Measurements from ENCODE around the gene HOXD11. TPM values are rescaled to one million over a fixed set of nuclear protein-coding genes. Genes with fewer than 3 reads are reported as not detected.
A peak's percentile ranks its signal among the peaks of the same experiment; 100 is the strongest.

HOXD11 gene
- total and polyA plus RNA-seq, 2 experiments from 2014 or later = 28.4 to 30.0 TPM

- DNase-seq = peak; percentile 78
- no peaks in the 10 kb centered on the region for H4K20me1 ChIP-seq (ENCODE audit: insufficient read depth)
Measured at GRCh38 chr2:176118601-176119339, 11.7 kb downstream of the HOXD11 start.

DNA sequence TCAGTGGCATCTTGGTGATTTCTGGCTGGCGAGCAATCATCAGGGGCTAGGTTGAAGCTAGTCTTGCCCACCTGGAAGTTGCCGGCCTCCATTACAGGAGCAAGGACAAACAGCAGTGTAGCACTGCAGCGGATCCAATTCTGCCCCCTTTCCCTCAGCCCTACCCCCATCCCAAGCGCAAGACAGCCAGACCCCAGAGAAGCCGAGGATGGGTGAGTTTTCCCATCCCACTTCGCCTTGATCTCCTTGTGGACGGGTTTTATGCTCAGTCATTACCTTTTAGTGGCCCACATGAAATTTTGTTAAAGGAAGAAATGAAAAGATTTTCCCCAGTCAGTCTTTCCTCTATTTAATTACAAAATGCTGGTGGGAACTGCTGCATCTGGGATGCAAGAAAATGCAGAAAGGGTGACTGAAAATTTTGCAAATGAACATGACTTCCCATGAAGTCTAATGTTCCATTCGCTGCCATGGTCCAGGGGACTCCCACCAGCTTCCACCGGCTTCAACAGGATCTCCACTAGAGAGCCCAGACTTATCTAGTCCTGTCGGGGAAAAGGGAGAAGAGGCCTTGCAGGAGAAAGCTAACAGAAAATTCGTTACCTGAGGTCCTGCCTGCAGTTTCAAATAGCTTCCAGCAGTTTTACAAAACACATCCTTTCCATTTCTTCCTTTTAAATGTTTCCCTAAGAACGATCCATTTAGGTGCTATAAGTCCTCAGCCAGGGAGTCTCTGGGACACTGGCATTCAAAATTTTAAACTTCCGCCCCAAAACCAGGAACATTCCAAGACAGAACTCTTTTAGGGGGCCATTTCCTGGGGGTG lies 13.5 kb downstream of the HOXD11 start:
- in situ Hi-C loops (cut with MboI) = loop anchor here (10.0 to 25.0 kb wide), 2 partner anchors 704 to 1617 kb away; no protein-coding TSS in a partner anchor
- 93 to 94% methylated on average over 13 of the region's 13 CpGs for WGBS, 2 experiments (ENCODE audit: low coverage in 1 of 2, low lambda C conversion rate in 2 of 2, missing lambda C conversion rate in 2 of 2)
- Histone ChIP-seq H3K4me1 (ENCODE audit: insufficient read depth) (no peaks in the 10 kb centered on the region), H3K4me3 (no peak overlapping the region), H3K27me3 (replicated peaks; ENCODE audit: insufficient read depth) (no peaks in the 10 kb centered on the region), H3K9ac (no peak overlapping the region), H2AFZ (no peak overlapping the region), H3F3A (ENCODE audit: insufficient read depth) (peaks cover 11% of the 10 kb centered on the region), H3K79me2 (ENCODE audit: insufficient read depth) (peaks cover 81% of the 10 kb centered on the region), H3K9me2 (ENCODE audit: insufficient read depth) (no peaks in the 10 kb centered on the region), H4K20me1 (ENCODE audit: insufficient read depth) (no peaks in the 10 kb centered on the region), H3K9me3 (ENCODE audit: low read depth) (no peaks in the 10 kb centered on the region), H3K27ac (no peak overlapping the region), H3K36me3 (ENCODE audit: low read depth) (peaks cover 10% of the 10 kb centered on the region; the same call in 1 of the 2 replicates), H3K4me2 (ENCODE audit: unreplicated experiment) (no peak overlapping the region)
- TF ChIP-seq EZH2 (IDR thresholded peaks at IDR 0.05; ENCODE audit: insufficient read depth, poor library complexity, severe bottlenecking) (no peak), EZH2phosphoT487 (IDR thresholded peaks at IDR 0.05; ENCODE audit: insufficient read depth, low read depth) (no peak)
- no peak for DNase-seq

More at GRCh38 chr2:176118601-176119339, 11.7 kb downstream of the HOXD11 start:
- peaks cover 10% of the 10 kb centered on the region; the same call in 1 of the 2 replicates for H3K36me3 ChIP-seq (ENCODE audit: low read depth)
- H3K79me2 ChIP-seq (ENCODE audit: insufficient read depth) = peaks cover 91% of the 10 kb centered on the region
- peak overlapping the region; percentile 4; the same call in 1 of the 2 replicates for H3K27ac ChIP-seq
- in situ Hi-C loops (cut with MboI) = loop anchor here (25.0 kb wide), 1 partner anchor 1619 kb away; no protein-coding TSS in a partner anchor
- no peak overlapping the region for H2AFZ ChIP-seq
- no peak for TF ChIP-seq EZH2 (IDR thresholded peaks at IDR 0.05; ENCODE audit: insufficient read depth, poor library complexity, severe bottlenecking)
- TF ChIP-seq EZH2phosphoT487 (IDR thresholded peaks at IDR 0.05; ENCODE audit: insufficient read depth, low read depth) = no peak
- no peak overlapping the region for H3K4me3 ChIP-seq
- H3K27me3 ChIP-seq (replicated peaks; ENCODE audit: insufficient read depth) = no peaks in the 10 kb centered on the region
- H3K4me1 ChIP-seq (ENCODE audit: insufficient read depth) = no peaks in the 10 kb centered on the region; the same call in 1 of the 2 replicates
- H3K9ac ChIP-seq = no peak overlapping the region
- H3F3A ChIP-seq (ENCODE audit: insufficient read depth) = peaks cover 13% of the 10 kb centered on the region
- H3K9me2 ChIP-seq (ENCODE audit: insufficient read depth) = no peaks in the 10 kb centered on the region
- WGBS, 2 experiments (ENCODE audit: low coverage in 1 of 2, low lambda C conversion rate in 2 of 2, missing lambda C conversion rate in 2 of 2) = 57 to 61% methylated on average over 24 of the region's 24 CpGs
- H3K4me2 ChIP-seq (ENCODE audit: unreplicated experiment) = peak overlapping the region; percentile 13
- H3K9me3 ChIP-seq (ENCODE audit: low read depth) = no peaks in the 10 kb centered on the region

- no peak for TF ChIP-seq EZH2 (IDR thresholded peaks at IDR 0.05; ENCODE audit: insufficient read depth, poor library complexity, severe bottlenecking)
- TF ChIP-seq EZH2phosphoT487 (IDR thresholded peaks at IDR 0.05; ENCODE audit: insufficient read depth, low read depth) = no peak
- no peaks in the 10 kb centered on the region for H4K20me1 ChIP-seq (ENCODE audit: insufficient read depth)
- no peaks in the 10 kb centered on the region for H3K9me2 ChIP-seq (ENCODE audit: insufficient read depth)
- 87 to 88% methylated on average over 48 to 53 of the region's 53 CpGs for WGBS, 2 experiments (ENCODE audit: low coverage in 1 of 2, low lambda C conversion rate in 2 of 2, missing lambda C conversion rate in 2 of 2)
- H3K27ac ChIP-seq = peak overlapping the region; percentile 39; the same call in 1 of the 2 replicates
- no peaks in the 10 kb centered on the region for H3K27me3 ChIP-seq (replicated peaks; ENCODE audit: insufficient read depth)
- H3K9ac ChIP-seq = peak overlapping the region; percentile 73
- H2AFZ ChIP-seq = no peak overlapping the region
- DNase-seq = no peak
- H3K9me3 ChIP-seq (ENCODE audit: low read depth) = no peaks in the 10 kb centered on the region
- peak overlapping the region; percentile 70 for H3K4me3 ChIP-seq
- in situ Hi-C loops (cut with MboI) = loop anchor here (10.0 to 25.0 kb wide), 2 partner anchors 703 to 1616 kb away; no protein-coding TSS in a partner anchor
- H3K79me2 ChIP-seq (ENCODE audit: insufficient read depth) = peaks cover 72% of the 10 kb centered on the region
- peaks cover 4% of the 10 kb centered on the region for H3K4me1 ChIP-seq (ENCODE audit: insufficient read depth)
- peaks cover 10% of the 10 kb centered on the region; the same call in 1 of the 2 replicates for H3K36me3 ChIP-seq (ENCODE audit: low read depth)
- H3K4me2 ChIP-seq (ENCODE audit: unreplicated experiment) = peak overlapping the region; percentile 56
- H3F3A ChIP-seq (ENCODE audit: insufficient read depth) = peaks cover 20% of the 10 kb centered on the region
Measured at GRCh38 chr2:176121190-176122051, 14.3 kb downstream of the HOXD11 start.

Data from GM23248 (cell line).